MM.1S (cell line): ENCODE data around the gene PPM1K.

Experiments used
- DNase-seq: peaks from one replicate; pipeline ENCODE4 v3.0.0-alpha.2; 2015
- H2AFZ ChIP-seq: fragments of 300-600 bp; sonication (generic); 2 replicates; pipeline ENCODE4 v1.6.0; 2016; ENCODE audit warnings: antibody characterized with exemption, low read length
- H3F3A ChIP-seq: fragments of 300-600 bp; sonication (generic); 2 replicates; pipeline ENCODE4 v1.6.1; 2016; ENCODE audit warnings: mild to moderate bottlenecking, antibody characterized with exemption, low read length, moderate library complexity, mixed read lengths; ENCODE audit not compliant: insufficient read depth
- H3K27ac ChIP-seq: fragments of 300-600 bp; sonication (generic); 2 replicates; pipeline ENCODE4 v1.5.1; 2016; ENCODE audit warnings: mild to moderate bottlenecking, low read length
- H3K27me3 ChIP-seq: fragments of 300-600 bp; sonication (generic); replicated peaks from 2 replicates; pipeline ENCODE4 v1.6.0; 2016; ENCODE audit warnings: low read length; ENCODE audit not compliant: insufficient read depth
- H3K36me3 ChIP-seq: fragments of 300-600 bp; sonication (generic); replicated peaks from 2 replicates; pipeline ENCODE4 v1.6.1; 2016; ENCODE audit warnings: mild to moderate bottlenecking, low read length, mixed read lengths; ENCODE audit not compliant: insufficient read depth
- H3K4me1 ChIP-seq: fragments of 300-600 bp; sonication (generic); 2 replicates; pipeline ENCODE4 v1.6.1; 2016; ENCODE audit warnings: low read length, mixed read lengths
- H3K4me2 ChIP-seq: fragments of 300-600 bp; sonication (generic); 2 replicates; pipeline ENCODE4 v1.6.0; 2016; ENCODE audit warnings: low read depth, low read length
- H3K4me3 ChIP-seq: fragments of 300-600 bp; sonication (generic); 2 replicates; pipeline ENCODE4 v1.5.1; 2016; ENCODE audit warnings: low read length, mixed read lengths
- H3K79me2 ChIP-seq: fragments of 300-600 bp; sonication (generic); 2 replicates; pipeline ENCODE4 v1.6.1; 2016; ENCODE audit warnings: mixed run types, low read length, mixed read lengths
- H3K9ac ChIP-seq: fragments of 300-600 bp; sonication (generic); 2 replicates; pipeline ENCODE4 v1.6.1; 2016; ENCODE audit warnings: low read length, mixed read lengths
- H3K9me2 ChIP-seq: fragments of 300-600 bp; sonication (generic); replicated peaks from 2 replicates; pipeline ENCODE4 v1.6.1; 2016; ENCODE audit warnings: mild to moderate bottlenecking, low read length, mixed read lengths; ENCODE audit not compliant: insufficient read depth
- H3K9me3 ChIP-seq: fragments of 300-600 bp; sonication (generic); replicated peaks from 2 replicates; pipeline ENCODE4 v1.6.1; 2016; ENCODE audit warnings: mild to moderate bottlenecking, low read length, mixed read lengths; ENCODE audit not compliant: insufficient read depth
- H4K20me1 ChIP-seq: fragments of 300-600 bp; sonication (generic); 2 replicates; pipeline ENCODE4 v1.6.1; 2016; ENCODE audit warnings: mild to moderate bottlenecking, low read length, moderate library complexity, mixed read lengths; ENCODE audit not compliant: insufficient read depth
- EZH2 ChIP-seq: fragments of 300-600 bp; sonication (generic); optimal IDR thresholded peaks from 2 replicates; pipeline ENCODE3; 2017; ENCODE audit warnings: low read depth, mild to moderate bottlenecking, antibody characterized with exemption, low read length, mixed read lengths
- EZH2phosphoT487 ChIP-seq: fragments of 300-600 bp; sonication (generic); IDR thresholded peaks from 2 replicates; pipeline ENCODE4 v1.6.1; 2018; ENCODE audit warnings: antibody characterized with exemption, low read length
- TF ChIP-seq, protein P1 (sequence below): fragments of 300-600 bp; sonication (generic); IDR thresholded peaks from 2 replicates; pipeline ENCODE4 v1.5.1; 2016; ENCODE audit warnings: antibody characterized with exemption, low read length, mixed read lengths

Gene PPM1K

GRCh38 chr4:88211473-88212252 lies 72.7 kb downstream of the PPM1K start:
- H3K4me3 ChIP-seq: no peak overlapping the region
- H3K27ac ChIP-seq: no peak overlapping the region
- no peaks in the 10 kb centered on the region for H3K9me3 ChIP-seq
- no peaks in the 10 kb centered on the region for H3K36me3 ChIP-seq
- H3K9me2 ChIP-seq: no peaks in the 10 kb centered on the region
- H3K79me2 ChIP-seq: no peaks in the 10 kb centered on the region
- peak overlapping the region; percentile 67 for H2AFZ ChIP-seq
- H4K20me1 ChIP-seq: no peaks in the 10 kb centered on the region
- no peak overlapping the region for H3K4me2 ChIP-seq
- no peak overlapping the region for H3K9ac ChIP-seq
- H3K4me1 ChIP-seq: peaks cover 4% of the 10 kb centered on the region
- TF ChIP-seq EZH2: no peak
- TF ChIP-seq, protein P1, sequence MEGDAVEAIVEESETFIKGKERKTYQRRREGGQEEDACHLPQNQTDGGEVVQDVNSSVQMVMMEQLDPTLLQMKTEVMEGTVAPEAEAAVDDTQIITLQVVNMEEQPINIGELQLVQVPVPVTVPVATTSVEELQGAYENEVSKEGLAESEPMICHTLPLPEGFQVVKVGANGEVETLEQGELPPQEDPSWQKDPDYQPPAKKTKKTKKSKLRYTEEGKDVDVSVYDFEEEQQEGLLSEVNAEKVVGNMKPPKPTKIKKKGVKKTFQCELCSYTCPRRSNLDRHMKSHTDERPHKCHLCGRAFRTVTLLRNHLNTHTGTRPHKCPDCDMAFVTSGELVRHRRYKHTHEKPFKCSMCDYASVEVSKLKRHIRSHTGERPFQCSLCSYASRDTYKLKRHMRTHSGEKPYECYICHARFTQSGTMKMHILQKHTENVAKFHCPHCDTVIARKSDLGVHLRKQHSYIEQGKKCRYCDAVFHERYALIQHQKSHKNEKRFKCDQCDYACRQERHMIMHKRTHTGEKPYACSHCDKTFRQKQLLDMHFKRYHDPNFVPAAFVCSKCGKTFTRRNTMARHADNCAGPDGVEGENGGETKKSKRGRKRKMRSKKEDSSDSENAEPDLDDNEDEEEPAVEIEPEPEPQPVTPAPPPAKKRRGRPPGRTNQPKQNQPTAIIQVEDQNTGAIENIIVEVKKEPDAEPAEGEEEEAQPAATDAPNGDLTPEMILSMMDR: peak; percentile 70
- no peaks in the 10 kb centered on the region for H3K27me3 ChIP-seq
- H3F3A ChIP-seq: no peaks in the 10 kb centered on the region
- DNase-seq: peak; percentile 70

DNA sequence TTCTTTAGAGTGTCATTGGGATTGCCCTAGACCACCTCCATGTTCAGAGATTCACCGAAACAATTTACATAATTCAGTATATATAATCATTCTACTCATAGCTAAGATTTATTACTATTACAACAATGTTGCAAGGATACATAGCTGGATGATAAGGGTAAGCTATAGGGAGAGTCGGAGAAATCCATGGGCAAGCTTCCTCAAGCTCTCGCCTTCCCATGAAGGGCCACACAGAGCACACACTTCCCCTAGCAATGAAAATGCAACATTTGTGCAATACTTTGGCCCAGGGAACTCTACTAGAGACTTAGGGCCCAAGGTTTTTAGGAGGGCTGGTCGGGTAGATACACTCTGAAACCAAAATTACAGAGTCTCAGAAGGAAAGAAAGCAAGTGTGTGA lies 76.2 kb downstream of the PPM1K start:
- H4K20me1 ChIP-seq: no peaks in the 10 kb centered on the region
- no peak overlapping the region for H3K4me3 ChIP-seq
- H3K27me3 ChIP-seq: no peaks in the 10 kb centered on the region
- H3K36me3 ChIP-seq: no peaks in the 10 kb centered on the region
- H3K27ac ChIP-seq: no peak overlapping the region
- no peak for DNase-seq
- no peaks in the 10 kb centered on the region for H3F3A ChIP-seq
- H3K4me1 ChIP-seq: peaks cover 4% of the 10 kb centered on the region
- no peaks in the 10 kb centered on the region for H3K9me2 ChIP-seq
- no peak overlapping the region for H2AFZ ChIP-seq
- H3K9ac ChIP-seq: no peak overlapping the region
- H3K9me3 ChIP-seq: no peaks in the 10 kb centered on the region
- no peaks in the 10 kb centered on the region for H3K79me2 ChIP-seq
- H3K4me2 ChIP-seq: no peak overlapping the region
- no peak for TF ChIP-seq EZH2phosphoT487
- TF ChIP-seq, protein P1: no peak
- TF ChIP-seq EZH2: no peak
